A549 (cell line): ENCODE data around the gene TFDP2. TPM values are rescaled to one million over a fixed set of nuclear protein-coding genes. Genes with fewer than 3 reads are reported as not detected.
A peak's percentile ranks its signal among the peaks of the same experiment; 100 is the strongest.

Experiments
- ATAC-seq, 2 experiments: fragments of 200-7000 bp in 1 of 2; fragments of >200 bp in 1 of 2; cut with Nextera tagmentation in 1 of 2; cut with Tn5 transposase in 1 of 2; 3 replicates each; pipeline versions ENCODE4 v1.8.0 to v1.9.1; 2018 to 2020; ENCODE audit warnings: mild to moderate bottlenecking in 1 of 2, moderate library complexity in 1 of 2
- CTCF ChIA-PET: fragments of 300-600 bp; sonication (Branson Sonifier 250); formaldehyde crosslinking; extraction: SDS; loops from one replicate; lab custom pipeline; 2021; ENCODE audit warnings: antibody characterized with exemption, inconsistent platforms; lab: Yijun Ruan, JAX
- POLR2A ChIA-PET: fragments of 350-600 bp; formaldehyde crosslinking; extraction: SDS; loops from one replicate; lab custom pipeline; 2021; ENCODE audit warnings: antibody characterized with exemption, inconsistent platforms; lab: Yijun Ruan, JAX
- DNase-seq, 2 experiments: peaks; one replicate each; pipeline versions ENCODE4 v3.0.0 to v3.0.0-alpha.2; 2011 to 2016; ENCODE audit warnings: low read depth in 1 of 2, low spot score in 1 of 2
- FAIRE-seq: peaks from 2 replicates; lab custom pipeline; 2011; peaks lifted over from hg19 to GRCh38; lab: Jason Lieb, UNC
- H3K27ac ChIP-seq, 2 experiments: fragments of >200 bp; sonication (Bioruptor Twin); formaldehyde crosslinking; 3 replicates each; pipeline ENCODE4 v1.5.1; 2016 to 2017
- H3K4me1 ChIP-seq: fragments of >200 bp; sonication (Bioruptor Twin); formaldehyde crosslinking; 3 replicates; pipeline ENCODE4 v1.6.1; 2016
- H3K4me2 ChIP-seq: fragments of >200 bp; sonication (Bioruptor Twin); formaldehyde crosslinking; 3 replicates; pipeline ENCODE4 v1.6.1; 2016
- H3K4me3 ChIP-seq: fragments of >200 bp; sonication (Bioruptor Twin); formaldehyde crosslinking; 3 replicates; pipeline ENCODE4 v1.5.1; 2016
- H3K9me3 ChIP-seq: fragments of >200 bp; sonication (Bioruptor Twin); formaldehyde crosslinking; 3 replicates; pipeline ENCODE4 v1.6.1; 2016
- CBX2 ChIP-seq: fragments of 200-600 bp; sonication (generic); IDR thresholded peaks from 2 replicates; pipeline ENCODE4 v1.6.1; 2016; ENCODE audit warnings: low read depth, mild to moderate bottlenecking, borderline replicate concordance
- CBX8 ChIP-seq: fragments of 200-600 bp; sonication (generic); IDR thresholded peaks from 2 replicates; pipeline ENCODE4 v1.6.1; 2016
- CEBPB ChIP-seq, 2 experiments: fragments of >200 bp in 1 of 2; sonication (Bioruptor Twin) in 1 of 2; formaldehyde crosslinking in 1 of 2; IDR thresholded peaks; 2 replicates each; pipeline ENCODE4 v1.6.1; 2012 to 2016
- CHD4 ChIP-seq: fragments of 200-600 bp; sonication (generic); IDR thresholded peaks from 2 replicates; pipeline ENCODE4 v1.6.1; 2016; ENCODE audit warnings: antibody characterized with exemption, mild to moderate bottlenecking, borderline replicate concordance
- CTCF ChIP-seq: fragments of >200 bp; sonication (Bioruptor Twin); formaldehyde crosslinking; IDR thresholded peaks from 3 replicates; pipeline ENCODE4 v1.5.1; 2016
- E2F6 ChIP-seq: IDR thresholded peaks from 2 replicates; pipeline ENCODE4 v1.6.1; 2012; ENCODE audit warnings: low read depth, borderline replicate concordance
- EHMT2 ChIP-seq: fragments of 200-600 bp; sonication (generic); IDR thresholded peaks from 2 replicates; pipeline ENCODE4 v1.6.1; 2016; ENCODE audit warnings: antibody characterized with exemption, low read depth, mild to moderate bottlenecking, moderate library complexity
- ESRRA ChIP-seq: fragments of 150-350 bp; IDR thresholded peaks from 2 replicates; pipeline ENCODE4 v1.6.1; 2014; ENCODE audit warnings: mild to moderate bottlenecking, low read length, borderline replicate concordance
- FOSL2 ChIP-seq, 2 experiments: fragments of 450-650 bp in 1 of 2; fragments of >200 bp in 1 of 2; sonication (Bioruptor Twin) in 1 of 2; formaldehyde crosslinking; IDR thresholded peaks; 2 replicates each; pipeline versions ENCODE4 v1.5.0 to v1.6.1; 2016 to 2020; ENCODE audit warnings: mild to moderate bottlenecking in 1 of 2, moderate library complexity in 1 of 2
- GATA3 ChIP-seq: IDR thresholded peaks from 2 replicates; pipeline ENCODE4 v1.6.1; 2012; ENCODE audit warnings: borderline replicate concordance
- HEYL ChIP-seq: fragments of 250-450 bp; sonication (Bioruptor Pico); IDR thresholded peaks from 2 replicates; pipeline ENCODE4 v1.8.0; 2021; ENCODE audit warnings: mild to moderate bottlenecking, moderate library complexity
- HOXB5 ChIP-seq: fragments of 250-450 bp; sonication (Bioruptor Pico); IDR thresholded peaks from 2 replicates; pipeline ENCODE4 v1.5.0; 2020; ENCODE audit warnings: mild to moderate bottlenecking, moderate library complexity
- JUN ChIP-seq, 2 experiments: fragments of >200 bp; sonication (Bioruptor Twin); formaldehyde crosslinking; IDR thresholded peaks; 2 replicates in 1 of 2; 3 replicates in 1 of 2; pipeline ENCODE4 v1.6.1; 2016 to 2017
- JUNB ChIP-seq: fragments of >200 bp; sonication (Bioruptor Twin); formaldehyde crosslinking; IDR thresholded peaks from 2 replicates; pipeline ENCODE4 v1.6.1; 2016
- MAFK ChIP-seq: fragments of 450-650 bp; IDR thresholded peaks from 2 replicates; pipeline ENCODE4 v1.6.1; 2014; ENCODE audit not compliant: partially characterized antibody
- NFE2L2 ChIP-seq: fragments of 150-350 bp; conservative IDR thresholded peaks from 2 replicates; pipeline ENCODE4 v1.6.1; 2014; ENCODE audit warnings: low read length
- NR3C1 ChIP-seq: fragments of >200 bp; sonication (Bioruptor Twin); formaldehyde crosslinking; IDR thresholded peaks from 3 replicates; pipeline ENCODE4 v1.6.1; 2017
- POLR2AphosphoS2 ChIP-seq: conservative IDR thresholded peaks from 2 replicates; pipeline ENCODE4 v1.6.1; 2012; ENCODE audit warnings: low read length, improper control_type of control experiment, inconsistent platforms
- RNF2 ChIP-seq: fragments of 200-600 bp; sonication (generic); IDR thresholded peaks from 2 replicates; pipeline ENCODE4 v1.6.1; 2016; ENCODE audit warnings: low read depth, mild to moderate bottlenecking, antibody characterized with exemption, moderate library complexity, borderline replicate concordance
- SMC3 ChIP-seq: fragments of >200 bp; sonication (Bioruptor Twin); formaldehyde crosslinking; IDR thresholded peaks from 3 replicates; pipeline ENCODE4 v1.6.1; 2018; ENCODE audit warnings: inconsistent platforms
- TP53 ChIP-seq: fragments of 250-450 bp; sonication (Bioruptor Pico); IDR thresholded peaks from 2 replicates; pipeline ENCODE4 v1.5.0; 2021; ENCODE audit warnings: mild to moderate bottlenecking, moderate library complexity
- ZC3H11A ChIP-seq: fragments of 450-650 bp; IDR thresholded peaks from 2 replicates; pipeline ENCODE4 v1.6.1; 2014; ENCODE audit warnings: antibody characterized with exemption, mild to moderate bottlenecking
- ZNF302 ChIP-seq: fragments of 250-450 bp; sonication (Bioruptor Pico); IDR thresholded peaks from 2 replicates; pipeline ENCODE4 v1.9.0; 2021; ENCODE audit warnings: inconsistent platforms, mild to moderate bottlenecking, moderate library complexity
- WGBS: methylation state at CpG from one replicate; pipeline ENCODE4 v1.1.6; 2017; ENCODE audit errors: missing lambda C conversion rate; 5-methylcytosine and 5-hydroxymethylcytosine counted together
- polyA plus RNA-seq, 4 experiments: library from polyadenylated mRNA; depleted of rRNA in 3 of 4; stranded (reverse); fragments of >200 nt; fragmentation: RNase III in 1 of 4; extraction: RNeasy Plus Mini Kit Qiagen cat#74134 plus additional on column Dnase treatment in 1 of 4; gene quantifications; 2 replicates in 3 of 4; 3 replicates in 1 of 4; pipeline ENCODE4 v1.2.3, GENCODE V29; 2011 to 2017
- TF ChIP-seq, protein P1 (sequence below): fragments of 450-650 bp; IDR thresholded peaks from 2 replicates; pipeline ENCODE4 v1.6.1; 2014; ENCODE audit warnings: antibody characterized with exemption
- TF ChIP-seq, protein P2 (sequence below): fragments of 250-450 bp; sonication (Bioruptor Pico); IDR thresholded peaks from 2 replicates; pipeline ENCODE4 v1.5.0; 2020; ENCODE audit warnings: low read depth, mild to moderate bottlenecking, moderate library complexity

Gene TFDP2
- polyA plus RNA-seq, 2 of the 4 experiments (the other 2 are of a cell fraction) = 9.6 to 61.5 TPM

DNA sequence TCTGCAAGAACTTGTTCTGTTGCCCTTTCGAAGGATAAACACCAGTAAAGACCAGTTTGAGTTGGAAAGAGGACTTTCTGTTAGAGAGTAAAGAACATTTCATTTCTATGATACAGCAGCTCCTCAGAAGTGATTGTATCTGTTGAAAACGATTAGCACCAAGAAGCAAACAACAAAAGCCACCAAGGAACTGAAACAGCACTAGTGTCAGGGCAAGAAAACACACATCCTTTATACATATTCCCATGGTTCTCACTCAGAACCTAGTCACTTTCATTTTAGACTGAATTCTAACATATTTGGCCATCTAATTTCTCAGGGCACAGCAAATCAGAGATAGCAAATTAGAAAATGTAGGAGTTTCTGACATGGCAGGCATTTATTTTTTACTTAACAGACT, 156.8 kb downstream of the TFDP2 start:
- Histone ChIP-seq H3K4me2 (no peak overlapping the region), H3K9me3 (no peaks in the 10 kb centered on the region), H3K4me3 (no peak overlapping the region), H3K4me1 (peaks cover 10% of the 10 kb centered on the region; the same call in 2 of the 3 replicates), H3K27ac (no peak overlapping the region)
- DNase-seq (no peak), ATAC-seq (no peak), FAIRE-seq (no peak)
- ChIA-PET CTCF (no interaction called here), POLR2A (no interaction called here)
- TF ChIP-seq RNF2 (no peak), CBX2 (no peak), ZC3H11A (no peak), POLR2AphosphoS2 (no peak), FOSL2 (IDR thresholded peaks at IDR 0.05) (no peak), FOSL2 (CRISPR knock-in tag; IDR thresholded peaks at IDR 0.05) (no peak), GATA3 (no peak), NR3C1 (no peak), CTCF (no peak), HEYL (no peak), ZNF302 (CRISPR knock-in tag) (no peak), E2F6 (no peak), NFE2L2 (no peak), SMC3 (no peak), HOXB5 (CRISPR knock-in tag) (no peak), CBX8 (no peak), JUNB (no peak)
- TF ChIP-seq, protein P1, sequence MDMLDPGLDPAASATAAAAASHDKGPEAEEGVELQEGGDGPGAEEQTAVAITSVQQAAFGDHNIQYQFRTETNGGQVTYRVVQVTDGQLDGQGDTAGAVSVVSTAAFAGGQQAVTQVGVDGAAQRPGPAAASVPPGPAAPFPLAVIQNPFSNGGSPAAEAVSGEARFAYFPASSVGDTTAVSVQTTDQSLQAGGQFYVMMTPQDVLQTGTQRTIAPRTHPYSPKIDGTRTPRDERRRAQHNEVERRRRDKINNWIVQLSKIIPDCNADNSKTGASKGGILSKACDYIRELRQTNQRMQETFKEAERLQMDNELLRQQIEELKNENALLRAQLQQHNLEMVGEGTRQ = no peak
- WGBS = 48% methylated on average over 2 of the region's 2 CpGs

- H3K9me3 ChIP-seq = no peaks in the 10 kb centered on the region
- 57% methylated on average over 2 of the region's 2 CpGs for WGBS
- ATAC-seq = no peak
- no peak overlapping the region for H3K27ac ChIP-seq
- DNase-seq = no peak
- no peak overlapping the region for H3K4me3 ChIP-seq
- H3K4me1 ChIP-seq = no peaks in the 10 kb centered on the region
- H3K4me2 ChIP-seq = no peak overlapping the region
- TF ChIP-seq MAFK (peak; percentile 50), TP53 (CRISPR knock-in tag) (no peak)
- FAIRE-seq = no peak
- ChIA-PET POLR2A (no interaction called here), CTCF (no interaction called here)
These were observed 162.7 kb downstream of the TFDP2 start for GRCh38 chr3:141986548-141987107.

DNA sequence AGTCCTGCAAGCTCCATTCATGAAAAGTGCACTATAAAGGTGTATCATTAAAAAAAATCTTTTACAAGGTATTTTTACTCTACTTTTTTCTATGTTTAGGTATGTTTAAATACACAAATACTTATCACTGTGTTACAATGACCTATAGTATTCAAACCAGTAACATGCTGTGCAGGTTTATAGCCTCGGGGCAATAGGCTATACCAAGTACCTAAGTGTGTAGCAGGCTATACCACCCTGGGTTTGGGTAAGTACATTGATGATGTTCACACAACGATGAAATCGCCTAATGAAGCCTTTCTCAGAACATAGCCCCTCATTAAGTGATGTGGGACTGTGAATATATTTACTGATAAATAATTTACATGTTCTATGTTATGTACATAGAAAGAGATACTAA, 168.3 kb downstream of the TFDP2 start:
- Histone ChIP-seq H3K9me3 (no peaks in the 10 kb centered on the region), H3K4me3 (no peak overlapping the region), H3K4me2 (no peak overlapping the region)
- ATAC-seq (no peak), FAIRE-seq (no peak)
- no peak for TF ChIP-seq POLR2AphosphoS2
- TF ChIP-seq ESRRA = no peak
- TF ChIP-seq MAFK = no peak
- no peak for TF ChIP-seq JUN (IDR thresholded peaks at IDR 0.05)
- no peak for TF ChIP-seq EHMT2
- no peak for TF ChIP-seq CEBPB (IDR thresholded peaks at IDR 0.05)
- no peak for TF ChIP-seq CHD4
- TF ChIP-seq, protein P2, sequence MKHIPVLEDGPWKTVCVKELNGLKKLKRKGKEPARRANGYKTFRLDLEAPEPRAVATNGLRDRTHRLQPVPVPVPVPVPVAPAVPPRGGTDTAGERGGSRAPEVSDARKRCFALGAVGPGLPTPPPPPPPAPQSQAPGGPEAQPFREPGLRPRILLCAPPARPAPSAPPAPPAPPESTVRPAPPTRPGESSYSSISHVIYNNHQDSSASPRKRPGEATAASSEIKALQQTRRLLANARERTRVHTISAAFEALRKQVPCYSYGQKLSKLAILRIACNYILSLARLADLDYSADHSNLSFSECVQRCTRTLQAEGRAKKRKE = no peak
- no peak for TF ChIP-seq RNF2
- TF ChIP-seq, all 56 proteins: peak for 0
- ChIA-PET POLR2A (no interaction called here), CTCF (interaction anchor here (1.1 kb wide), 1 partner anchor 53 kb away, joined by 3 read pairs; no protein-coding TSS in a partner anchor)
- Histone ChIP-seq H3K4me1 (peaks cover 8% of the 10 kb centered on the region; the same call in 2 of the 3 replicates), H3K27ac (no peak overlapping the region)
- WGBS = 88% methylated on average over 3 of the region's 3 CpGs
- no peak for DNase-seq
